Right atrium auricular region (tissue), 2 donors: ENCODE measurements around the gene ANP32E. TPM values are rescaled to one million over a fixed set of nuclear protein-coding genes. Genes with fewer than 3 reads are reported as not detected.
"Not testable (repeated sequence)": the region's sequence is repeated elsewhere in the genome, so short reads cannot be mapped to it uniquely, and the experiment has no call there.

Experiments used
- DNase-seq: peaks from one replicate; pipeline ENCODE4 v3.0.0-alpha.2; 2019; ENCODE audit warnings: low spot score
- H3K27ac ChIP-seq, 2 donors: fragments of 200-600 bp; sonication (generic); 1 replicate in 1 of 2; 2 replicates in 1 of 2; pipeline ENCODE4 v1.5.1; 2016 to 2019
- H3K27me3 ChIP-seq, 2 donors: fragments of 200-600 bp; sonication (generic); one replicate each; pipeline versions ENCODE4 v1.5.1 to v1.6.0; 2017 to 2019
- H3K36me3 ChIP-seq: fragments of 200-600 bp; sonication (generic); one replicate; pipeline ENCODE4 v1.5.1; 2016
- H3K4me1 ChIP-seq, 2 donors: fragments of 200-600 bp; sonication (generic); one replicate each; pipeline versions ENCODE4 v1.5.1 to v1.6.0; 2017 to 2019
- H3K4me3 ChIP-seq, 2 donors: fragments of 200-600 bp; sonication (generic); 1 replicate in 1 of 2; 2 replicates in 1 of 2; pipeline ENCODE4 v1.5.1; 2017 to 2019; ENCODE audit warnings: mild to moderate bottlenecking in 1 of 2, moderate library complexity in 1 of 2
- H3K9me3 ChIP-seq, 2 donors: fragments of 200-600 bp; sonication (generic); one replicate each; pipeline ENCODE4 v1.5.1; 2019
- total RNA-seq, 2 donors: library from RNA; depleted of rRNA; stranded (reverse); fragments of >200 nt; gene quantifications; one replicate each; pipeline ENCODE4 v1.1.0, GENCODE V29; 2016
- TF ChIP-seq, protein P1 (sequence below), 2 donors: fragments of 200-600 bp; sonication (generic); IDR thresholded peaks; one replicate each; pipeline ENCODE4 v1.5.1; 2019; ENCODE audit warnings: antibody characterized with exemption in 2 of 2

Gene ANP32E
- total RNA-seq, 2 donors from 2014 or later = 19.0 to 24.5 TPM

- Histone ChIP-seq H3K27ac (no peak overlapping the region), H3K27me3 (no peaks in the 10 kb centered on the region), H3K9me3 (no peaks in the 10 kb centered on the region), H3K4me1 (no peaks in the 10 kb centered on the region), H3K36me3 (no peaks in the 10 kb centered on the region), H3K4me3 (no peak overlapping the region)
- TF ChIP-seq, protein P1, sequence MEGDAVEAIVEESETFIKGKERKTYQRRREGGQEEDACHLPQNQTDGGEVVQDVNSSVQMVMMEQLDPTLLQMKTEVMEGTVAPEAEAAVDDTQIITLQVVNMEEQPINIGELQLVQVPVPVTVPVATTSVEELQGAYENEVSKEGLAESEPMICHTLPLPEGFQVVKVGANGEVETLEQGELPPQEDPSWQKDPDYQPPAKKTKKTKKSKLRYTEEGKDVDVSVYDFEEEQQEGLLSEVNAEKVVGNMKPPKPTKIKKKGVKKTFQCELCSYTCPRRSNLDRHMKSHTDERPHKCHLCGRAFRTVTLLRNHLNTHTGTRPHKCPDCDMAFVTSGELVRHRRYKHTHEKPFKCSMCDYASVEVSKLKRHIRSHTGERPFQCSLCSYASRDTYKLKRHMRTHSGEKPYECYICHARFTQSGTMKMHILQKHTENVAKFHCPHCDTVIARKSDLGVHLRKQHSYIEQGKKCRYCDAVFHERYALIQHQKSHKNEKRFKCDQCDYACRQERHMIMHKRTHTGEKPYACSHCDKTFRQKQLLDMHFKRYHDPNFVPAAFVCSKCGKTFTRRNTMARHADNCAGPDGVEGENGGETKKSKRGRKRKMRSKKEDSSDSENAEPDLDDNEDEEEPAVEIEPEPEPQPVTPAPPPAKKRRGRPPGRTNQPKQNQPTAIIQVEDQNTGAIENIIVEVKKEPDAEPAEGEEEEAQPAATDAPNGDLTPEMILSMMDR (IDR thresholded peaks at IDR 0.05) = no peak
- no peak for DNase-seq
Measured at GRCh38 chr1:150249936-150250335, 14.0 kb upstream of the ANP32E start.

DNA sequence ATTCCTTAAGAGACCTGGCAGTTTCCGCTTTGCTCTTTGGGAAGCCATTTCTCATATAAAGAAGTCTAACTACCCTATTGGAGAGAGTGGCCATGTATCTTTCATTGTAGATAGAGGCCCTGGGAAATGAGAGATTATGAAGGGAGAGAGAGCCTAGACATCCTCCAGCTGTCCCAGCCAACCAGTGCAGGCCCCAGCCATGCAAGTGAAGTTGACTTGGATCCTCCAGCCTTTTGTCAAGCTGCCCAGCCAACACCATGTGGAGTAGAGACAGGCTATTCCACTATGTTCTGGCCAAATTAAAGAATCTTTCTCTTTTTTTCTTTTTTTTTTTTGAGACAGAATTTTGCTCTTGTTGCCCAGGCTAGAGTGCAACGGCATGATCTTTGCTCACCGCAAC is 7.1 kb upstream of the ANP32E start:
- Histone ChIP-seq H3K4me3 (no peak overlapping the region), H3K27me3 (no peaks in the 10 kb centered on the region), H3K9me3 (no peaks in the 10 kb centered on the region), H3K4me1 (no peaks in the 10 kb centered on the region), H3K27ac (no peak overlapping the region), H3K36me3 (no peaks in the 10 kb centered on the region)
- TF ChIP-seq, protein P1 (IDR thresholded peaks at IDR 0.05) = no peak
- peak; percentile 30 for DNase-seq

- TF ChIP-seq, protein P1 (IDR thresholded peaks at IDR 0.05) = no peak
- Histone ChIP-seq H3K4me1 (peaks cover 0 to 16% of the 10 kb centered on the region in 2 donors), H3K4me3 (no peak overlapping the region), H3K27me3 (no peaks in the 10 kb centered on the region), H3K36me3 (no peaks in the 10 kb centered on the region), H3K27ac (no peak overlapping the region), H3K9me3 (no peaks in the 10 kb centered on the region)
- DNase-seq = peak; percentile 48
Measured at GRCh38 chr1:150237746-150238145, 1.8 kb upstream of the ANP32E start.

GRCh38 chr1:150237176-150237575 is 1.3 kb upstream of the ANP32E start:
- H3K36me3 ChIP-seq, H3K9me3 ChIP-seq, H3K27ac ChIP-seq, H3K4me3 ChIP-seq, H3K27me3 ChIP-seq: not testable (repeated sequence)
- peaks cover 0 to 16% of the 10 kb centered on the region in 2 donors for H3K4me1 ChIP-seq
- peak; percentile 30 for DNase-seq

DNA sequence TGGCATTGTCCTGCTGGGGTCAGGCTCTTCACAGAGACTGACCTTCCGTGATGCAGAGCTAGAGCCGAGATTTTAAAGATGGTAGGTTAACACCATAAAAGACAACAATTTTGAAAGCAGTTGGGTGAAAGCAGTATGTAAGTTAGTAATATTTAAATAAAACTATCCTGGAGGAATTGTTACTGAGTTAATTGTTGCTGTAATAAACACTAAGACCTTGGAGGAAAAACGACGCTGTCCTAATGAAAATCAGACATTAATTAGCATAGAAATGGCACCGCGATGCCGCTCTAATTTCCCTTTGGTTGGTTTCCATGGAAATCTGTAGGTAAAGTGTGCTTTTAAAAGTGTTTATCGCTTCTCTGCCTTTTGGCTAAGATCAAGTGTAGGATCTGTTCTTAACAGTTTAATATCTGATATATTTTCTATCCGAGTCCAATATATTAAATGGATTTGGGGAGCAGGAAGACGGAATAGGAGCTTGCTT is 745 bp upstream of the ANP32E start:
- DNase-seq = peak; percentile 11
- peak overlapping the region; percentile 37 to 88 for H3K4me3 ChIP-seq
- no peaks in the 10 kb centered on the region for H3K27me3 ChIP-seq
- TF ChIP-seq, protein P1 (IDR thresholded peaks at IDR 0.05) = no peak
- H3K9me3 ChIP-seq = no peaks in the 10 kb centered on the region
- H3K36me3 ChIP-seq = no peaks in the 10 kb centered on the region
- peak overlapping the region; percentile 37 to 58 for H3K27ac ChIP-seq
- H3K4me1 ChIP-seq = peaks cover 0 to 16% of the 10 kb centered on the region in 2 donors

- Histone ChIP-seq H3K4me3 (peak overlapping the region; percentile 84 to 88), H3K36me3 (no peaks in the 10 kb centered on the region), H3K4me1 (peaks cover 0 to 16% of the 10 kb centered on the region in 2 donors), H3K27ac (peak overlapping the region; percentile 95 to 96), H3K27me3 (no peaks in the 10 kb centered on the region), H3K9me3 (no peaks in the 10 kb centered on the region)
- TF ChIP-seq, protein P1 (IDR thresholded peaks at IDR 0.05) = no peak
- DNase-seq = no peak
Measured at GRCh38 chr1:150235294-150235851, 539 bp downstream of the ANP32E start.
